ENCODE measurements around the gene NDUFS3.

DNA sequence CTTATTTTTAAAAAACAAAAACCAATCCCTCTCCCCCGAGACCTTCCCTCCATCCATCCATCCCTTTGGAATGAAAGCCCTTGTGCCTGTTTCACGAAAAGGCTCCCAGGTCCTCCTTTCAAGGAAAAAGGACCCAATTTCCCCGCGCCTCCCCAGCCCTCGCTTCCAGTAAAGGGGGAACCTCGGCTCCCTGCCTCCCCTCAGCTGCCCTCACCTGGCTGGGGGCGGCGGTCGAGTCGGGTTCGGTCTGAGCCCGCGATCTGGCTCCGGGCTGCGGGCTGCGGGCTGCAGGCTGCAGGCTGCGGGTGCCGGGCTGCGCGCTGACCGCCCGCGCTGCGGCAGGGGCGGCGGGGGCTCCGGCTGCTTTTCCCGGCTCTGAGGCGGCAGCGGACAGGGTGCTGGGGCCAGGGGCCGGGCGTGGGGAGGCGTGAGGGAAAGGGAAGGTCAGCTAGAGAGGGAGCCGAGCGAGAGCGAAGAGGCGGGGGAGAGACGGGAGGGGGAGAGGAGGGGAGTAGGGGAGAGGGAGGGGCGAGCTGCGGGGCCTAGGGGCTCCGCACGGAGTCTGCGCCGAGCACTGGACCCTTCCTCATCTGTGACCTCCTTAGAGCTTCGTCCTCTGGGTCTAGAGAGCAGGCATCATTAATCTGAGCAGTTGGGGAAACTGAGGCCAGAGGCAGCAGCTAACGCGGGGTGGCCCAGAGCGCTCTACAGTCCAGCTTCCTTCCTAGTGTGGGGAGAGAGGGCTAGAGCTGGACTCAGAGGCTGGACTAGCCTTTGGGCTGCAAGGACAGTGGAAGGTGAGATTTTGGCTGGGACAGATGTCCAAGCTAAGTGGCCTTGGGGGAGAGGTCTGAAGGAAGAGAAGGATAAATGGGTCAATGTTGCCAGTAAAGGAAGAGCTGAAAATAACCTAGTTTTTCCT lies 15.3 kb downstream of the NDUFS3 start, which contains the start of gene C1QTNF4:
- no peak for TF ChIP-seq CTCF (IDR thresholded peaks at IDR 0.05)
- no peak for TF ChIP-seq POLR2AphosphoS5 (IDR thresholded peaks at IDR 0.05)
